DOHH2 (cell line): Measurements from ENCODE around the gene KDM3A.

Experiments
- CTCF ChIP-seq: fragments of 200-600 bp; sonication (generic); IDR thresholded peaks from one replicate; pipeline ENCODE4 v1.5.1; 2014; ENCODE audit warnings: antibody characterized with exemption, mild to moderate bottlenecking, low read depth, low read length; ENCODE audit not compliant: poor library complexity, severe bottlenecking
- EZH2phosphoT487 ChIP-seq: fragments of 200-600 bp; sonication (generic); IDR thresholded peaks from 2 replicates; pipeline ENCODE4 v1.6.1; 2017; ENCODE audit warnings: borderline replicate concordance, mild to moderate bottlenecking, antibody characterized with exemption, low read length, moderate library complexity, mixed read lengths

- TF ChIP-seq CTCF (no peak), EZH2phosphoT487 (no peak)
Observed at GRCh38 chr2:86412007-86412406, 29.2 kb upstream of the KDM3A start.
